ENCODE data around the gene SH3PXD2A.

Gene SH3PXD2A

GRCh38 chr10:103632247-103632642 lies 223.1 kb downstream of the SH3PXD2A start:
- no peak for DNase-seq (ENCODE audit: low read depth in 2 of 3, low spot score in 1 of 3)

DNA sequence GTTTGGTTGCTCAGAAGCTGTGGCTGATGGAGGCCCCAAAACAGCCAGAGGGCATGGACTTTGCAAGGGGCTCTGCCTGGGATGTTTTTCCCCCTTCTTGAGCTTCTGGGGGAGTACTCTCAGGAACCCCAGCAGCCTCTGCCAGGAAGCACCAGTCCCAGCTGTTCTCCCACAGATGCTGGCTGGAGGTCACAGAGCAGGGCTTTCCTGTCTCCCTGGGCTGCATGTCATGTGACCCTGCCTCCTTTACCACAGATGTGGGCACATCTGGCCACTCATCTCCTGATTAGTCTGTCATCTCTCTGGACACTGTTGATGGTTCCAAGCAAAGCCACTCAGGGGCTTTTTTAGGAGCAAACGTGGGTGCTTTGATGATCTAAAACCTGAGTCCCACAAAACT lies 225.2 kb downstream of the SH3PXD2A start:
- no peak for DNase-seq (ENCODE audit: low read depth in 2 of 3, low spot score in 1 of 3)

DNA sequence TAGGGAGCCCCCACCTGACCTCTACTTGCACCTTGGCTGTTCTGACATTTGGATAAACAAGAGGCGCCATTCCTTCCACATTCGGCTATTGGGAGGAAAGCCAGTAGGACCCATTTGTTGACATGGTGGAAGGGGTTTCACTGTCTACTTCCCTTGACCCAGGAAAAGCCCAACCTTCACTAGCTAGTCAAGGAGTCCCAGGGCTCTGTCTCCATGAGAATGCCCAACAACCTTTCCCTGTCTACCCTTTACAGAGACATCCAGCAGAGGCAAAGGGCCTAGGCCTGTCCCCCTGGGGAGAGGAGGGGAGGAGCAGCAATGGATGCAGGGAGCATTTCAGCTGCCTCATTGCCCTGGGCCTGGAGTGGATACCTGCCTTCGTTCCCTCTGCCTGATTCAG lies 225.8 kb downstream of the SH3PXD2A start:
- no peak for DNase-seq (ENCODE audit: low read depth in 2 of 3, low spot score in 1 of 3)

- no peak for DNase-seq (ENCODE audit: low read depth in 2 of 3, low spot score in 1 of 3)
Observed at GRCh38 chr10:103627893-103628292, 227.5 kb downstream of the SH3PXD2A start.

DNA sequence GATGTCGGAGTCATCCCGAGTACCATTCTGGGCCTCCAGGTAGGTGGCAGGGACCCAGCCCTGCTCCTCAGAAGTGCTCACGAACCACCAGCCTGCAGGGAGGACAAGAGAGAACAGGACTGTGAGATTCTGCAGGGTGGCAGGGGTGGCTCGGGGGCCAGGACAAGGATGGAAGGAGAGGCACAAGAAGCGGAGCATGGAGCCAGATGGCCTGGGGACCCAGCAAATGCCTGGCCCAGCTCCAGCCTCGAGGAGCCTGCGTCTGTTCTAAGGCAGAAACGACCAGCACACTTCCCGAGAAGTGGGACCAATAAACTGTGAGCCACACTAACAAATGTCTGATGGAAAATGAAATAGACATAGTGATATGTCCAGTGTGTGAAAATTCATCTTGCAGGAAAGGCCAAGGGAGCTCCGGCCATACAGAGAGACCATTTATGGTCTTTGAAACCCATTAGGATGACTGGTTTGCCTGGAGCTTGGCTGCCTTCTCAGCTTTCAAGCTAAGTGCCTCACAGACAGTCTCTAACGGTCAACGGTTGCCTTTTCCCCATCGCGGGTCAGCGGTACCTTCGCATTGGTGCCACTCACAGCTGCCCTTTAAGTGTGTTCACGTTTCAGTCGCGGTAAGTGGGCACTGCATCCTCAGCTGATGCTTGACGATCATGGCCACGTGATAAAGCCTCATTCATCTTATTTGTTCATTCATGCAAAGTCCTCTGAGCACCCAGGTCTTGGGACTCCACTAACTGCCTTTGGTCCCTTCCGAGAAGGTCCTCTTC lies 228.1 kb downstream of the SH3PXD2A start:
- no peak for DNase-seq (ENCODE audit: low read depth in 2 of 3, low spot score in 1 of 3)

DNA sequence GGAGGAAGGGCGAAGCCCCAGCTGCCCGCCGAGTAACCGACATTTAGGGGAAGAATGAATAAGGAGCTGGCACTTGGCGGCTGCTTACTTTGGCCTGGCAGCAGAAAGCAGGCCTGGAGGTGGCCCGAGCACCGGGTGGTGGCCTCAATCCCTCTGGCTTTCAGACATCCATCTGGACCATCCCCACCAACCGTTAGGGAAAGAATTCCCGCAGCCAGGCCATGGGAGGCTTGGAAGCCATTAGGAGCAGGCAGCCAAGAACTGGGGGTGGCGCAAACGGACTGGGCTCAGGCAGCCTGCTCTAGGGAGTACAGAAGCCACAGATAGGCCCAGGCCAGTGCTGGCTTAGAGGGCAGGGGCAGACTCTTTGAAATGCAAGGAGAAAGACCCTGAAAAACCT lies 229.2 kb downstream of the SH3PXD2A start:
- DNase-seq (ENCODE audit: low read depth in 2 of 3, low spot score in 1 of 3), result no peak

DNA sequence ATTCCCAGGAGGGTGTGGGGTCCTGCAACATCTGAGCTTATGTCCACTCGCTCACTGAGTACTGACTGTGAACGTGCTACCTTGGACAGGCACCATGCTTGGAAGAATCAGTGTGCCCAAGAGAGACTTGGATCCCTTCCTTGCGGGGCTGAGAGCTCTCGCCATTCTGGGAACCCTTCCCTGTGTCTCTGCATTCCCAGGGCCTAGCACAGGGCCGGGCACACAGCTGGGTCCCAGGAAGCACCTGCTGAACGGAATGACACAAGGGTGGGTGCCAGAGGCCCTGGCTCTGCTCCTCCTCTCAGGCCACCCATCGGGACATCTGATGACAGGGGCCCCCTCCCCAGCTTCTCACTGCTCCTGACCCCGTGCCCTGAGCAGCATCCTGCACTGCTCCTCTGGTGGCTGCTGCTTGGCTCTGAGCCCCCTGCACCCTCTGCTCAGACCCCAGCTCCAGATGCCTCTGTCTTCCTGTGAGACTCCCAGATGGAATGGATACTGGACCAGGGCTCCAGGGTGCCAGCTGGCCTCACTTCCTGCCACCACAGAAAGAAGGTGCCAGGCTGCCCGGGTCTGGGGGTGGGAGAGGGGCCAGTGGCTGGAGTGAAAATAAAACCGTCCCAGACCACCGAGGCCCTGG lies 232.3 kb downstream of the SH3PXD2A start:
- DNase-seq (ENCODE audit: low read depth in 2 of 3, low spot score in 1 of 3), result no peak

DNA sequence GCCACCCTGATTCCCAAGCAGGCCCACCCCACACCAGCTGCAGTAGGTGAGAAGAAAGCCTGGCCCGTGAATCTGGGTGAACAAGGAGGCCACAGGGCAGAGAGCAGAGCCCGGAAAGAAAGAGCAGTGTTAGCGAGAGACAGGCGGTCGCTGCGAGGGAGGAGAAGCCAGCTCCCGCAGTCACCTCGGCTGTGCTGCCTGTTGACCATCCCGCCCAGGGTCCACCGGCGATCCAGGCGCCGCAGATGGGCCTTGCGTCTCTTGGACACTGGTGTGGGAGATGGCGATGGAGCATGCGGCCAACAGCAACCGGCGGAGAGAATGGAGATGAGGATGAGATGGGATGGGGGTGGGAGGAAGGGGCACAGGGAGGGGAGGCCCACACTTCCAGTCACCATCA lies 233.1 kb downstream of the SH3PXD2A start:
- no peak for DNase-seq (ENCODE audit: low read depth in 2 of 3, low spot score in 1 of 3)

DNA sequence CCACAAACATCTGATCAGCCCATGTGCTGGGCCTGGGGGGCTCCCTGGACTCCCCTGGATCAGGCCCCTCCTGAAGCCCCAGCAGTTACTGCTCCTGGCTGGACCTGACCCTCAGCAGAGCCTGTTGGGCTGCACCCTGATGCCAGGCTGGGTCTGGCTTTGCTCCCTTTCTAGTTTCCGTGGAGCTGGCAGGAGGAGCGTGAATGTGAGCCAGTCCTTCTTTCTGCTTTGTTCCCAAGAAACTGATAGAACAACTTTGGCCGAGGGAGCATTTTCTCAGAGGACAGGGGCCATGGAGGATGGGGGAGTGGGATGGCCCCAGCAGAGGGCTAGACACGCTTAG lies 233.6 kb downstream of the SH3PXD2A start:
- DNase-seq (ENCODE audit: low read depth in 2 of 3, low spot score in 1 of 3), result no peak

- no peak for DNase-seq (ENCODE audit: low read depth in 2 of 3, low spot score in 1 of 3)
Observed at GRCh38 chr10:103620891-103621782, 234.2 kb downstream of the SH3PXD2A start.

GRCh38 chr10:103620352-103620740 lies 235.0 kb downstream of the SH3PXD2A start:
- DNase-seq (ENCODE audit: low read depth in 2 of 3, low spot score in 1 of 3), result no peak

GRCh38 chr10:103619424-103620351 lies 235.7 kb downstream of the SH3PXD2A start:
- no peak for DNase-seq (ENCODE audit: low read depth in 2 of 3, low spot score in 1 of 3)

DNA sequence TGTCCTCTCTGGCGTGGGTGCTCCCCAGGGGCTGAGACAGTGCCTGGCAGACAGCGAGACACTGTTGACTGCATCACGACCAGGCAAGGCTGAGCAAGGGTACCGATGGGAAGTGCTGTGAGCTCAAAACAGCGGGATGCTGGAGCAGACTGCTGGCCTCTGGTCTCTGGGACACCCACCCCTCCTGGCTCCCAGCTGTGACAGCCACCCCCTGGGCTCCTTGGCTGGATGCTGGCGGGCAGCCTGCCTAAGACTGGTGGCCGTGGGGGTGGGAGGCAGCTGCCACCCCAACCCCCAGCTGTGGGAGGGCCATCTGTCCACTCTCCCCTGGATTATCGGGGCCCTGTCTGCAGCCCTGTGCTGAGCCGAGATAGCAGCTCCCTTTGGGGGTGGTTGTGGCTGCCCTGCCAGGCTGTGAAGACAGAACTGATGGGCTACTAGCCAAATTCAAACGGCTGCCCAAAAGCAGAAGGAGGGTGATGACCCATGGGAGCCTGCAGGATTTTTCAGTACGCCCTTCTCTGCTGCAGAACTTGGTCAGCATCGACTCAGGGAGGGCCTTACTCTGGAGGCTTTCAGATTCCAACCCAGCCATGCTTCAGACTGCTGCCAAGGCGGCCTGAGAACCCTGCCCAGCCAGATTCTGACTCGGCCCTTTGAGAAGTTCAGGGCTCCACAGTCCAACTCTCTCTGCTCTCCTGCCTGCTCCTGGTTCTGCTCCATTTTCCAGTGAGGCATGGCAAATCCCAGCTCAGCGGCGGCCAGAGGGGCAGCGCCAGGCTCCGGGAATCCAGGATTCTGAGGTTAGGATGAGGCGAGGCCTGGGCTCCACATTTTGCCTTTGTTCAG lies 236.6 kb downstream of the SH3PXD2A start:
- no peak for DNase-seq (ENCODE audit: low read depth in 2 of 3, low spot score in 1 of 3)

DNA sequence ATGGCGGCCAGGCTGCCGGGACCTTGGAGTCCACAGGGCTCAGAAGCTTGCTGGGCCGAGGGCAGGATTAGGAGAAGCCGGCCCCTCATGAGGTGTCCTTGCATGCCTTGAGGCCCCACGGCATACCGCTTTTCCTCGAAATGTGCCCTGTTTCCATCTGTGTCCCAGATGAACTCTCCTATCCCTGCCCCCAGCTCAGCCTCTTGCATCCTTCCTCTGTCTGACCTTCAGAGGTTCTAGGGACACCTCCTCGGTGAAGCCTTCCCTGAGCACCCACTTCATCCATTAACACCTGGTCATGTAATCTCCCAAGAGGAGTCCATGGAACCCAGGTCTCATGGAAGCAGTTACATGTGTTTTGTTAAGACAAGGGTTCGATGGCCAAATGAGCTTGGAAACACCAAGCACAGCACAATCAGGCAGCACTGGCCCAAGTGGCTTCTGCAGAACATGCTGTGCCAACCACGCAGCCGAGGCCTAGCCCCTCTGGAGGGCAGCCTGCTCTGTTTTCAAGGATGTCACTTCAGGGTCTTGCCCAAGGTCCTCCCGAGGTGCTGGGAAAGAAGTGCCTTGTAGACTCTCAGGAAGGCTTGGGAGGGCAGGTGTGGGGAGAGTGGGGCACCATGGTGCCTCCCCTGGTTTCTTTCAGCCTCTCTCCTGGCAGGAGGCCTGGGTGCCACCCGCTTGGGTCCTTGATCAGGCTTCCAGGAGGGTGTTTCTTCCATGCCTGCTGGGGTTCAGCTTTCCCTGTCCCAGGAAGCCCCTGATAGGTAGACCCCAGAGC lies 237.6 kb downstream of the SH3PXD2A start:
- no peak for DNase-seq (ENCODE audit: low read depth in 2 of 3, low spot score in 1 of 3)

- no peak for DNase-seq (ENCODE audit: low read depth in 2 of 3, low spot score in 1 of 3)
Observed at GRCh38 chr10:103616705-103617601, 238.4 kb downstream of the SH3PXD2A start.

- no peak for DNase-seq (ENCODE audit: low read depth in 2 of 3, low spot score in 1 of 3)
Observed at GRCh38 chr10:103614306-103615158, 240.8 kb downstream of the SH3PXD2A start.

DNA sequence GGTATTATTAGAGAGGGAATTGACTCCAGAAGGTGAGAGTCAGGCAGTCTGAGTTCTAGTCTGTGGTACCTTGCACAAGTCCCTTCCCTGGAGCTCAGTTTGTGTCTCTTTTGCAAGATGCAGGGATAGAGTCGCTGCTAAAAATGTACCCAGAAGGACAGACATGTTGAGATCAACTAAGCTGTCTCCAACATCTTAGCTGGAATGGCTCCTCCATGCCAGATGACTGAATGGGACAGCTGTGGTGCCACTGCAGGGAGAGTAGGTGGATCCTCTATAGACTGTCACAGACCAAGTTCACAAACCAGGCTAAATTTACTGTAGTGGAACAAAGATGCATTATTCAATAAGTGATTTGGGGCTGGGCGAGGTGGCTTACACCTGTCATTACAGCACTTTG lies 241.8 kb downstream of the SH3PXD2A start:
- no peak for DNase-seq (ENCODE audit: low read depth in 2 of 3, low spot score in 1 of 3)
